ENCODE results near the gene MYL6.

- TF ChIP-seq EP300 (IDR thresholded peaks at IDR 0.05) (no peak), CTCF (IDR thresholded peaks at IDR 0.05) (no peak)
These were observed 3.3 kb upstream of the MYL6 start for GRCh38 chr12:56154818-56155217.

All from ovary (tissue), 3 donors.